Stimulated activated CD8-positive, alpha-beta memory T cell treated with anti-CD3 and anti-CD28 coated beads, Interleukin-7, amount 100 ng/mL, for 4 hours (primary cell): ENCODE measurements around the gene PPM1F.

Experiments
- DNase-seq, 2 donors: peaks; one replicate each; pipeline ENCODE4 v3.0.0-alpha.2; 2020; ENCODE audit warnings: low read depth in 2 of 2

PPM1F gene

GRCh38 chr22:21975854-21976345 is 23.3 kb upstream of the PPM1F start:
- DNase-seq = no peak

- DNase-seq = no peak
Observed at GRCh38 chr22:21975273-21975672, 22.6 kb upstream of the PPM1F start.

- DNase-seq = no peak
Observed at GRCh38 chr22:21974058-21974649, 21.5 kb upstream of the PPM1F start.

GRCh38 chr22:21972806-21973205 is 20.2 kb upstream of the PPM1F start:
- DNase-seq = no peak

GRCh38 chr22:21972293-21972779 is 19.7 kb upstream of the PPM1F start:
- DNase-seq = peak in 1 of 2 donors; percentile 25

GRCh38 chr22:21971858-21972275 is 19.2 kb upstream of the PPM1F start:
- no peak for DNase-seq

- DNase-seq = no peak
Observed at GRCh38 chr22:21970800-21971617, 18.4 kb upstream of the PPM1F start.

GRCh38 chr22:21970037-21970799 is 17.6 kb upstream of the PPM1F start:
- DNase-seq = no peak

GRCh38 chr22:21968452-21969129 is 15.9 kb upstream of the PPM1F start:
- no peak for DNase-seq

- no peak for DNase-seq
Observed at GRCh38 chr22:21967693-21968271, 15.1 kb upstream of the PPM1F start.

GRCh38 chr22:21966643-21967516 is 14.2 kb upstream of the PPM1F start:
- DNase-seq = no peak

GRCh38 chr22:21965762-21966288 is 13.2 kb upstream of the PPM1F start:
- no peak for DNase-seq

GRCh38 chr22:21964918-21965484 is 12.4 kb upstream of the PPM1F start:
- DNase-seq = no peak

GRCh38 chr22:21964234-21964633 is 11.6 kb upstream of the PPM1F start:
- DNase-seq = no peak

- no peak for DNase-seq
Observed at GRCh38 chr22:21963790-21964211, 11.2 kb upstream of the PPM1F start.

GRCh38 chr22:21963286-21963685 is 10.6 kb upstream of the PPM1F start:
- DNase-seq = no peak

GRCh38 chr22:21962655-21962949 is 10.0 kb upstream of the PPM1F start:
- no peak for DNase-seq

GRCh38 chr22:21961886-21962654 is 9.4 kb upstream of the PPM1F start:
- DNase-seq = no peak
